ENCODE measurements around the gene TM4SF20.
"Not testable (repeated sequence)": the region's sequence is repeated elsewhere in the genome, so short reads cannot be mapped to it uniquely, and the experiment has no call there.

The TM4SF20 gene

GRCh38 chr2:227366769-227367426, 12.2 kb downstream of the TM4SF20 start:
- no peak for DNase-seq

DNA sequence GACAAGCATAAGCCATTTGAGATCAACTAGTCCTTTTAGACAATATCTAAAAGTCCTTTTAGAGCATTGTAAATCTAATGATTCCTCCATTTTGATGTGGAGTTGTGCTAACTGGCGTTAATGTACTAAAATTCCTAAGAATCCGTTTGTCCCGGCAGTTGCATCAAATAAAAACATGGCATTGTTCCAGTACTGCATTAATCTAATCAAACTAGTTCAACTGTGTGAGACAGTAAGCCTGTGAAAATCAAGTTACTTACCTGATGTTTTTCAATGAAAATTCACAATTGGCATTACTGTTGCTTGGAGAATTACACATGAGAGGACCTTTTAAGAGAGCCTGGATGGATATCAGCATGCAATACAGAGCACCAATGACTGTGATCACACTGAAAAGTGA, 13.3 kb downstream of the TM4SF20 start:
- DNase-seq: no peak

GRCh38 chr2:227364585-227365263, 14.4 kb downstream of the TM4SF20 start:
- DNase-seq: not testable (repeated sequence)

GRCh38 chr2:227363756-227364155, 15.3 kb downstream of the TM4SF20 start:
- no peak for DNase-seq

- DNase-seq: no peak
Measured at GRCh38 chr2:227360351-227360750, 18.8 kb downstream of the TM4SF20 start.

- no peak for DNase-seq
Measured at GRCh38 chr2:227351639-227352038, 27.5 kb downstream of the TM4SF20 start.

- peak in 1 of 3 experiments; percentile 35 for DNase-seq
Measured at GRCh38 chr2:227349989-227350612, 29.0 kb downstream of the TM4SF20 start.

DNA sequence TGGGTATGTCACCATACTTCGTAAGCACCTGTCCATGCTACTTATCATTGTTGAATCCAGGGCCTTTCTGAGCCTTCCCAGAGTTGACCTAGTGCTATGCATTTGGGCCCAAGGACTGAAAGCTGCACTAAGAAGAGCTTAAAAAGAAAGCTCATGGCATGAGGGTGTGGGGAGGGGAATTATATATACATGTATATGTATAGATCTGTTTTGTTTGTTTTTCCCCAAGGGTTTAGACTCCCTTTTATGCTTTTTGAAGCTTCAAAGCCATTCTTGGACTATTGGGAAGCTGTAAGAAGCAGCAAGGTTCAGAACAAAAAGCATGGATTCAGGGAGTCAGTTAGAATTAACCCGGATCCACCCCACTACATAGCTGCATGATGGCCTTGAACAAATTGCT, 30.8 kb downstream of the TM4SF20 start:
- DNase-seq: no peak

DNA sequence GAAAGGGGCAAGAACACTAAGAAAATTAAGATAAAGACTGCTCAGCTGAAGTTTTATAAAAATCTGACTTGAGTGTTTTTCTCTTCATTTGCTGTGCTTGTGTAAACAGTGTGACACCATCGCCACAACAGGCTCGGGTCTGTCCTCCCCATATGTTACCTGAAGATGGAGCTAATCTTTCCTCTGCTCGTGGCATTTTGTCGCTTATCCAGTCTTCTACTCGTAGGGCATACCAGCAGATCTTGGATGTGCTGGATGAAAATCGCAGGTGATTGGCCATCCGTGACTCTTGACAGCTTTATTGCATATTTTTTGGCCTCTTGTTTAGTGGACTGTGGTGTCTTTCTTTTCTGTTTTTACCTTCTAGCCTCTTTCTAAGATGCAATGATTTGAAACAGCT, 32.0 kb downstream of the TM4SF20 start:
- DNase-seq: no peak

- DNase-seq: peak in 1 of 3 experiments; percentile 49
Measured at GRCh38 chr2:227344231-227344630, 34.9 kb downstream of the TM4SF20 start.

GRCh38 chr2:227341553-227341952, 37.6 kb downstream of the TM4SF20 start:
- DNase-seq: peak in 1 of 3 experiments; percentile 28

GRCh38 chr2:227340106-227340505, 39.0 kb downstream of the TM4SF20 start:
- no peak for DNase-seq

DNA sequence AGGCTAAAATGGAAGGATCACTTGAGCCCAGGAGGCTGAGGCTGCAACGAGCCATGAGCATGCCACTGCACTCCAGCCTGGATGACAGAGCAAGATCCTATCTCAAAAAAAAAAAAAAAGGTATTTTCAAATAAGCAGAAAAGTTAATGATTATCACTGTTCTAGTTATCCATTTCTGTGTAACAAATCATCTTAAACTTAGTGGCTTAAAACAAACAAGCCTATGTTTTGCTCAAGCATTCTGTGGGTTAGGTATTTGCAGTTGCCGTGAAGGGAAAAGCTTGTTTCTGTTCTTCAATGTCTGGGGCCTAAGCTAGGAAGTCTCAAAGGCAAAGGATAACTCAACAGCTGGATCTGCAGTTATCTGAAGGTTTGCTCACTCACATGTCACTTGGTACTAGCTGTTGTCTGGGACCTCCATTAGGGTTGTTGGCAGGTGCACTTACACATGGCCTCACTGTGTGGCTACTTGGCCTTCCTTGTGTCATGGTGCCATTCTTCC, 40.0 kb downstream of the TM4SF20 start:
- no peak for DNase-seq

DNA sequence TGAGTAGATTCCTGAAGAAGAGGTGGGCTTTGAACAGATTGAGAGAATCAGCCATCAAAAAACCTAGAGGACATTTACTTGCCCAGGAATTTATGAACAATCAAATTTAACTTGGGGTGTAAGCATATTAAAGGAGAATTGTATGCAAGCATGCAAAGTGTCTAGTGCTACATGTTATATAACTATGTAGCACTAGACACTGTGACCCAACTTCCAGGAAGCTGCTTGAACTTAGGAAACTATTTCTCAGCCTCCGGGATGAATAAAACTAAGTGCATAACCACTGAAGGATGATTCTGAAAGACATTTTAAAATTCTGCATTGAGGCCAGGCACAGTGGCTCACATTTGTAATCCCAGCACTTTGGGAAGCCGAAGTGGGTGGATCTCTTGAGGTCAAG, 41.7 kb downstream of the TM4SF20 start:
- DNase-seq: no peak

DNA sequence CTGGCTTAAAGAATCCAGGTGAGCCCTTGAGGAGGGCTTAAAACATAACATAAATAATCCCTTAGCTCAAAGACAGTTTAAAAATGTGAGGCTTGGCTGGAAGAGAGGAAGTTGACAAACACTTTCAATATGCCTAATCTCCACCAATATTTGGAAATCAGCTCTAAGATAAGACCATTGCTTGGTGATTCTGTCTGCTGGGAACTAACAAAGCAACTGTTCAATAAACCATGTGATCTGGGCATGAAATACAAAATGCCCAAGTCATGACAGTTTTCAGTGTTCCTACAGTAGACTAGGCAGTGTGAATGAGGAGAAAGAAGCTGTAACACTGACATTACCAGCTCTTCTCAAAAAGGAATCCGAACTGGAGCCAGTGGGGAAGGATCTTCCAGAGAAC, 43.4 kb downstream of the TM4SF20 start:
- no peak for DNase-seq

DNA sequence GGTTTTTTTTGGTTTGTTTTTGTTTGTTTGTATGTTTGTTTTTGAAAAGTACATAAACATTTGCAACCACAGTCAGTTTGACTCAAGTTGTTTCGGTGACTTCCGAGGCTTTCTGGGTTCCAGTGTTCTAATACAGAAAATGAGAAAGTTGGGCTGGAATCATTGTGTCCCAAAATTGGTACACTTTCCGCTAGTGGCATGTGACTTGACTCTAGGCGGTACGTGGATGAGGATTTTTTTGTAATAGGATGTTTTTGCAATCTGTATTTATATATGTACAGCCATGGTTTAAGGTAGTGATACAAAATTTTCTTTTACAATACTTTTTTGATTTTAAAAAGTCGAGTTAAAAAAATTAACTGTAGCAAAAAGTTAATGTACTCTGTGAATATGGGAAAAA, 52.3 kb downstream of the TM4SF20 start:
- no peak for DNase-seq

- DNase-seq: peak in 1 of 3 experiments; percentile 81
Measured at GRCh38 chr2:227325839-227326195, 53.3 kb downstream of the TM4SF20 start.

- DNase-seq: peak; percentile 88 to 94 (median 93)
Measured at GRCh38 chr2:227324995-227325838, 53.9 kb downstream of the TM4SF20 start, which contains the start of gene MFF. MFF (plus strand) TSS chr2:227325251; CDS start chr2:227330666, 5,415 bp downstream.

DNA sequence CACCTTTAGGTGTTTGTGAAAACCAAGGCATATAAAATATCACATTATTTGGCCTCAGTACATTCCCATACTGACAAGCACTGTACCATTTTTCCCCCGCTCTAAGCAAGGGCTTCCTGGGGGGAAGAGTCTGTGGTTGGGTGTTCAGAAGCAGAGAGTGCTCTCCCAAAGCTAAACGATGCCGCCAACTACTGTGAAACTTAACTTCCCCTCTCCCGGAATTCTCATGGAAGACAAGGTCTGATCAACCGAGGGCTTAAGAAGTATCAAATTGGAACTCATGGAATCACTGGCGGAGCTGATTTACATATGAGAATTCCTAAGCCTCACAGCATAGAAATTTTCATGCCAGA, 54.5 kb downstream of the TM4SF20 start:
- no peak for DNase-seq

- no peak for DNase-seq
Measured at GRCh38 chr2:227323818-227324217, 55.3 kb downstream of the TM4SF20 start.

DNA sequence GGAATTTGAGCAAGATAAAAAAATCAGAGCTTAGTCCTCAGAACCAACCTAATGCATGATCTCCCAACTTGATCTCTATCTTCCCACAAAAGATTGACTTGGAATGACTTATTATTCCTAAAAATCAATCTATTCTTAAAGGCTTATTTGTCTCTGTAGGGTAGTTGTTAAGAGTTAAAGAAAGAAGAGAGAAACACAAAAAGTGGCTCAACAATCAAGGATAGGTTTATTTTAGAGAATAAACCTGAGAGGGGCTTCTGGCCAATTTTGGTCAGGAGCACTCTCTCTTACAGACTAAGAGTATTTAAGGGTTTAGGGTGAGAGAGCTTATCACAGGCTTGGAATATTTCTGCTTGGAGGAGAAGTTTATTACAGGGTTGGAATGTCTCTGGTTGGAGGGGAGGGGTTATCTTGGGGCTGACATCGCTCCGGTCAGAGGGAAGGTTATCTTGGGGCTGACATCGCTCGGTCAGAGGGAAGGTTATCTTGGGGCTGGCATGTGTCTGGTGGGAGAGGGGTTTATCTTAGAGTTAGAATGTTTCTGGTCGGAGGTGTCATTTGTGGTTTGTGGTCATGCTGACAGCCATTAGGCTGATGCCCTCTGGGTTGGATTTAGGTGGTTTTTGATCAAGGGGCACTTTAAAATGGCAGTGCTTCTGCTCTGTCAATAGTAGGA, 56.4 kb downstream of the TM4SF20 start:
- no peak for DNase-seq

GRCh38 chr2:227320305-227321094, 58.6 kb downstream of the TM4SF20 start:
- no peak for DNase-seq
